GM21447 (cell line): Measurements from ENCODE around the gene MDP1.
"Not testable (repeated sequence)": the region's sequence is repeated elsewhere in the genome, so short reads cannot be mapped to it uniquely, and the experiment has no call there.

Experiments
- ATAC-seq: cut with Tn5 transposase; IDR thresholded peaks from one replicate; pipeline ENCODE4 v1.9.1; 2021; ENCODE audit not compliant: unreplicated experiment

The MDP1 gene

GRCh38 chr14:24202538-24202937, 13.3 kb downstream of the MDP1 start:
- ATAC-seq = not testable (repeated sequence)

- no peak for ATAC-seq
These were observed 16.9 kb downstream of the MDP1 start for GRCh38 chr14:24198814-24199524.

- no peak for ATAC-seq
These were observed 18.8 kb downstream of the MDP1 start for GRCh38 chr14:24197056-24197450.

GRCh38 chr14:24196071-24197055, 19.5 kb downstream of the MDP1 start:
- ATAC-seq = peak; percentile 35

- peak; percentile 86 for ATAC-seq
These were observed 20.4 kb downstream of the MDP1 start, which contains the start of gene TM9SF1 for GRCh38 chr14:24195186-24196070. TM9SF1 (minus strand) TSS chr14:24195441; CDS start chr14:24195019, 422 bp downstream.

GRCh38 chr14:24194873-24195185, 21.0 kb downstream of the MDP1 start:
- ATAC-seq = no peak

GRCh38 chr14:24194186-24194872, 21.5 kb downstream of the MDP1 start:
- no peak for ATAC-seq

GRCh38 chr14:24192933-24193332, 22.9 kb downstream of the MDP1 start:
- no peak for ATAC-seq

GRCh38 chr14:24190416-24190815, 25.4 kb downstream of the MDP1 start:
- ATAC-seq = no peak

GRCh38 chr14:24189460-24189859, 26.4 kb downstream of the MDP1 start:
- ATAC-seq = no peak

GRCh38 chr14:24189059-24189375, 26.8 kb downstream of the MDP1 start:
- ATAC-seq = no peak

- ATAC-seq = peak; percentile 93
These were observed 27.4 kb downstream of the MDP1 start, which contains the start of gene IPO4 for GRCh38 chr14:24188251-24189058. IPO4 (minus strand) TSS chr14:24188816; CDS start chr14:24188787, 29 bp downstream.

GRCh38 chr14:24187539-24187915, 28.3 kb downstream of the MDP1 start:
- ATAC-seq = no peak

- ATAC-seq = no peak
These were observed 28.9 kb downstream of the MDP1 start for GRCh38 chr14:24186831-24187538.

- ATAC-seq = no peak
These were observed 30.1 kb downstream of the MDP1 start for GRCh38 chr14:24185741-24186140.

- ATAC-seq = no peak
These were observed 30.8 kb downstream of the MDP1 start for GRCh38 chr14:24185026-24185425.

GRCh38 chr14:24184104-24184970, 31.5 kb downstream of the MDP1 start:
- ATAC-seq = no peak

GRCh38 chr14:24183014-24183481, 32.8 kb downstream of the MDP1 start:
- no peak for ATAC-seq
